Hepatocyte (in vitro differentiated cells): ENCODE results near the gene ANO3. TPM values are rescaled to one million over a fixed set of nuclear protein-coding genes. Genes with fewer than 3 reads are reported as not detected.

Experiments
- DNase-seq: peaks from one replicate; pipeline ENCODE4 v3.0.0-alpha.2; 2016; ENCODE audit warnings: low spot score
- H2AFZ ChIP-seq: fragments of 200-600 bp; sonication (generic); 2 replicates; pipeline ENCODE4 v1.6.0; 2016; ENCODE audit warnings: antibody characterized with exemption, mild to moderate bottlenecking
- H3K27ac ChIP-seq: fragments of 200-600 bp; sonication (generic); 2 replicates; pipeline ENCODE4 v1.5.1; 2016; ENCODE audit warnings: mild to moderate bottlenecking
- H3K27me3 ChIP-seq: fragments of 200-600 bp; sonication (generic); 2 replicates; pipeline ENCODE4 v1.6.1; 2016
- H3K36me3 ChIP-seq: fragments of 200-600 bp; sonication (generic); replicated peaks from 2 replicates; pipeline ENCODE4 v1.5.1; 2016; ENCODE audit warnings: low read depth; ENCODE audit not compliant: insufficient read depth
- H3K4me1 ChIP-seq: fragments of 200-600 bp; sonication (generic); 2 replicates; pipeline ENCODE4 v1.5.1; 2016; ENCODE audit warnings: mild to moderate bottlenecking, moderate library complexity; ENCODE audit not compliant: insufficient read depth
- H3K4me2 ChIP-seq: fragments of 200-600 bp; sonication (generic); 2 replicates; pipeline ENCODE4 v1.6.0; 2016
- H3K4me3 ChIP-seq: fragments of 200-600 bp; sonication (generic); 2 replicates; pipeline ENCODE4 v1.5.1; 2016; ENCODE audit warnings: mild to moderate bottlenecking
- H3K79me2 ChIP-seq: fragments of 200-600 bp; sonication (generic); 2 replicates; pipeline ENCODE4 v1.6.0; 2017; ENCODE audit warnings: mild to moderate bottlenecking
- H3K9me2 ChIP-seq: fragments of 200-600 bp; sonication (generic); replicated peaks from 2 replicates; pipeline ENCODE4 v1.6.0; 2017; ENCODE audit warnings: mild to moderate bottlenecking; ENCODE audit not compliant: insufficient read depth
- H3K9me3 ChIP-seq: fragments of 200-600 bp; sonication (generic); 2 replicates; pipeline ENCODE4 v1.5.1; 2016; ENCODE audit warnings: low read depth, mild to moderate bottlenecking
- H4K20me1 ChIP-seq: fragments of 200-600 bp; sonication (generic); 2 replicates; pipeline ENCODE4 v1.6.0; 2016; ENCODE audit warnings: mild to moderate bottlenecking; ENCODE audit not compliant: insufficient read depth, poor library complexity, severe bottlenecking
- EZH2 ChIP-seq: fragments of 200-600 bp; sonication (generic); IDR thresholded peaks from 2 replicates; pipeline ENCODE4 v1.6.1; 2016; ENCODE audit warnings: antibody characterized with exemption, mild to moderate bottlenecking, borderline replicate concordance
- EZH2phosphoT487 ChIP-seq: fragments of 200-600 bp; sonication (generic); IDR thresholded peaks from one replicate; pipeline ENCODE4 v1.6.1; 2018; ENCODE audit warnings: antibody characterized with exemption, mild to moderate bottlenecking, low read depth, moderate library complexity; ENCODE audit not compliant: unreplicated experiment, severe bottlenecking
- WGBS: methylation state at CpG from one replicate; pipeline ENCODE4 v1.1.6; 2016; ENCODE audit warnings: low lambda C conversion rate; ENCODE audit errors: missing lambda C conversion rate; 5-methylcytosine and 5-hydroxymethylcytosine counted together
- polyA plus RNA-seq: library from polyadenylated mRNA; unstranded; fragments of >200 nt; fragmentation: Nextera tagmentation; extraction: Ambion mirVana; gene quantifications from 2 replicates; pipeline ENCODE4 v1.2.1, GENCODE V29; 2016
- total RNA-seq: library from RNA; depleted of rRNA; stranded (reverse); fragments of >200 nt; gene quantifications from 2 replicates; pipeline ENCODE4 v1.2.3, GENCODE V29; 2014
- TF ChIP-seq, protein P1 (sequence below): fragments of 200-600 bp; sonication (generic); IDR thresholded peaks from 2 replicates; pipeline ENCODE4 v1.5.1; 2016; ENCODE audit warnings: antibody characterized with exemption, mild to moderate bottlenecking; ENCODE audit not compliant: poor library complexity

The ANO3 gene
- total and polyA plus RNA-seq, 2 experiments from 2014 or later = 0.17 TPM; not detected in 1

DNA sequence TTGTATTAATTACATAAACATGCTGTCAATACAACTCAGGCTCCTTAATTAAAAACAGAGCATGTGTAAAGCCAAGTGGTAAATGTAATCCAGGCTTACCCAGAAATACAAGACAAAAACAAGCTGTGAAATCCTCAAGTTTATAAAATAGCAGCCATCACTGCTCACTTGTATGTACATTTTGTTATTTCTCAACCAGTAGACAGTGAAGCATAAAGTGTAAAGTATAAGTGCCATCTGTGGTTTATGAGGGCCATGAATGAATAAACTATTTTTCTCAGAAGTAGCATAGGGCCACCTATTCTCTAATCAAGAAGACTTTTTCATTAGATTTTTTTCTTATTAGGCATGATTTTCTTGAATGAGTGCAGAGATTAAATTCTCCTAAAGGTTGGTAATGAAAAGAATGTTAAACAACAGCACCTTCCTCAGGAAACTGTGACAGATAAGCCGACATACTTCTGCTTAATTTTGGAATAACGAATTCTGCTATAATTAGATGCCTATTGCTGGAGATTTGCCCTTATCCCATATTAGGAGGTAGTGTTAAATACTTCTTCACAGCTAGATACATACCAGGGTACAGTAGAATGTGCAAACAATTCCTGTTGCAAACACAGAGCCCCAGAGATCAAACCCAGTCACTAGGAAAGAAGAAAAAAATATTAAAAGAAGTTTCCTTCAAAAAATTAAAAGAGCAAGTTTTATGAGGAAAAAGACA lies 377.0 kb downstream of the ANO3 start:
- H3K4me3 ChIP-seq = no peak overlapping the region
- no peak for DNase-seq
- TF ChIP-seq, protein P1, sequence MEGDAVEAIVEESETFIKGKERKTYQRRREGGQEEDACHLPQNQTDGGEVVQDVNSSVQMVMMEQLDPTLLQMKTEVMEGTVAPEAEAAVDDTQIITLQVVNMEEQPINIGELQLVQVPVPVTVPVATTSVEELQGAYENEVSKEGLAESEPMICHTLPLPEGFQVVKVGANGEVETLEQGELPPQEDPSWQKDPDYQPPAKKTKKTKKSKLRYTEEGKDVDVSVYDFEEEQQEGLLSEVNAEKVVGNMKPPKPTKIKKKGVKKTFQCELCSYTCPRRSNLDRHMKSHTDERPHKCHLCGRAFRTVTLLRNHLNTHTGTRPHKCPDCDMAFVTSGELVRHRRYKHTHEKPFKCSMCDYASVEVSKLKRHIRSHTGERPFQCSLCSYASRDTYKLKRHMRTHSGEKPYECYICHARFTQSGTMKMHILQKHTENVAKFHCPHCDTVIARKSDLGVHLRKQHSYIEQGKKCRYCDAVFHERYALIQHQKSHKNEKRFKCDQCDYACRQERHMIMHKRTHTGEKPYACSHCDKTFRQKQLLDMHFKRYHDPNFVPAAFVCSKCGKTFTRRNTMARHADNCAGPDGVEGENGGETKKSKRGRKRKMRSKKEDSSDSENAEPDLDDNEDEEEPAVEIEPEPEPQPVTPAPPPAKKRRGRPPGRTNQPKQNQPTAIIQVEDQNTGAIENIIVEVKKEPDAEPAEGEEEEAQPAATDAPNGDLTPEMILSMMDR = no peak
- TF ChIP-seq EZH2 = no peak
- no peak for TF ChIP-seq EZH2phosphoT487
- 77% methylated on average over 2 of the region's 2 CpGs for WGBS
- no peak overlapping the region for H3K4me2 ChIP-seq
- peaks cover 9% of the 10 kb centered on the region for H3K4me1 ChIP-seq
- H3K36me3 ChIP-seq = no peaks in the 10 kb centered on the region
- H3K27ac ChIP-seq = no peak overlapping the region
- no peaks in the 10 kb centered on the region for H3K9me3 ChIP-seq
- H2AFZ ChIP-seq = no peak overlapping the region
- H3K27me3 ChIP-seq = no peaks in the 10 kb centered on the region
- H3K9me2 ChIP-seq = no peaks in the 10 kb centered on the region
- no peaks in the 10 kb centered on the region for H3K79me2 ChIP-seq
- H4K20me1 ChIP-seq = no peaks in the 10 kb centered on the region

DNA sequence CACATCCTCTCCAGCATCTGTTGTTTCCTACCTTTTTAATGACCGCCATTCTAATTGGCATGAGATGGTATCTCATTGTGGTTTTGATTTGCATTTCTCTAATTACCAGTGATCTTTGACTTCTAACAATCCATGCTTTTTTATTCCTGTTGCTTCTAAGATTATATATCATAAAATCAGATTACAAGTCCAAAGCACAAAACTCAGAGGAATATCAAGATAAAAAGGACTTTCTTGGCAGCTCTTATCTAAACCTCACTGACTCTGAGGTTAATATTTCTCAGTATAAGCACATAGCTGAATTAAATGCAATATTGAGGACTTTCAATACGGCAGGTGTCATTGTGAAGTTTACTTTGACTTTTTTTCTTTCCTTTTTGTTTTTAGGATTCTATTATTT lies 378.6 kb downstream of the ANO3 start:
- Histone ChIP-seq H3K27me3 (no peaks in the 10 kb centered on the region), H3K79me2 (no peaks in the 10 kb centered on the region), H4K20me1 (no peaks in the 10 kb centered on the region), H3K9me2 (no peaks in the 10 kb centered on the region), H3K27ac (no peak overlapping the region), H2AFZ (no peak overlapping the region), H3K36me3 (no peaks in the 10 kb centered on the region), H3K4me3 (no peak overlapping the region), H3K9me3 (no peaks in the 10 kb centered on the region), H3K4me2 (no peak overlapping the region), H3K4me1 (peaks cover 9% of the 10 kb centered on the region)
- no peak for TF ChIP-seq EZH2phosphoT487
- TF ChIP-seq, protein P1 = no peak
- TF ChIP-seq EZH2 = no peak
- DNase-seq = no peak
- WGBS = 86% methylated on average over 2 of the region's 2 CpGs

DNA sequence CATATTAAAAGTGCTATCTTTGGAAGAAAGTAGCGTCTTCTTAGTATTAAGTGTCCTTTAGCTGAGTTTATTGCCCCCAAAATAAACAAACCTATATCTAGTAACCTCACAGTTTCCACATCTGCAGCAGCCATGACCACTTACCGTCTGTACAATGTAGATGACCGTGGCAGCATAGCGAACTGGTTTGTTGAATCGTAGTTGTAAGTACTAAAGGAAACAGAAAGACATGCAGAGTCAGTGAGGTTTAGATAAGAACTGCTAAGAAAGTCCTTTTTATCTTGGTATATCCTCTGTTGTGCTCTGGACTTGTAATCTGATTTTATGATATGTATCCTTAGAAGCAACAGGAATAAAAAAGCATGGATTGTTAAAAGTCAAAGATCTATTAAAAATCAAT lies 380.6 kb downstream of the ANO3 start:
- Histone ChIP-seq H3K4me2 (peak overlapping the region; percentile 30), H3K9me2 (no peaks in the 10 kb centered on the region), H3K4me1 (peaks cover 9% of the 10 kb centered on the region), H3K27me3 (no peaks in the 10 kb centered on the region), H3K36me3 (no peaks in the 10 kb centered on the region), H4K20me1 (no peaks in the 10 kb centered on the region), H3K4me3 (no peak overlapping the region), H3K27ac (no peak overlapping the region), H3K9me3 (no peaks in the 10 kb centered on the region), H3K79me2 (no peaks in the 10 kb centered on the region), H2AFZ (no peak overlapping the region)
- peak; percentile 23 for DNase-seq
- 14% methylated on average over 5 of the region's 5 CpGs for WGBS
- TF ChIP-seq EZH2 (no peak), EZH2phosphoT487 (no peak)
- TF ChIP-seq, protein P1 = no peak

Other genes starting within 250 kb of the ANO3 start
- 0.32 and 0.73 TPM in 2 replicates for gene MUC15, start 240.1 kb downstream of the ANO3 start, total RNA-seq
- gene MUC15, start 240.1 kb downstream of the ANO3 start, polyA plus RNA-seq = not detected in 2 replicates